IPS-18a (cell line): ENCODE results near the gene DENND2A.
"Not testable (repeated sequence)": the region's sequence is repeated elsewhere in the genome, so short reads cannot be mapped to it uniquely, and the experiment has no call there.

ENCODE experiments used
- H3K27ac ChIP-seq: one replicate; pipeline ENCODE4 v1.5.1; 2013; ENCODE audit warnings: low read length
- H3K27me3 ChIP-seq: one replicate; pipeline ENCODE4 v1.6.1; 2013; ENCODE audit warnings: mild to moderate bottlenecking, low read length; ENCODE audit not compliant: control insufficient read depth, insufficient read depth
- H3K36me3 ChIP-seq: one replicate; pipeline ENCODE4 v1.6.1; 2013; ENCODE audit warnings: low read depth, low read length; ENCODE audit not compliant: control insufficient read depth
- H3K4me1 ChIP-seq: one replicate; pipeline ENCODE4 v1.6.1; 2013; ENCODE audit warnings: low read depth, low read length; ENCODE audit not compliant: control insufficient read depth
- H3K4me3 ChIP-seq: one replicate; pipeline ENCODE4 v1.5.1; 2013; ENCODE audit warnings: low read length
- H3K9ac ChIP-seq: one replicate; pipeline ENCODE4 v1.6.1; 2013; ENCODE audit warnings: mild to moderate bottlenecking, low read length, moderate library complexity
- H3K9me3 ChIP-seq: one replicate; pipeline ENCODE4 v1.6.1; 2013; ENCODE audit warnings: low read depth, low read length; ENCODE audit not compliant: control insufficient read depth

The DENND2A gene

DNA sequence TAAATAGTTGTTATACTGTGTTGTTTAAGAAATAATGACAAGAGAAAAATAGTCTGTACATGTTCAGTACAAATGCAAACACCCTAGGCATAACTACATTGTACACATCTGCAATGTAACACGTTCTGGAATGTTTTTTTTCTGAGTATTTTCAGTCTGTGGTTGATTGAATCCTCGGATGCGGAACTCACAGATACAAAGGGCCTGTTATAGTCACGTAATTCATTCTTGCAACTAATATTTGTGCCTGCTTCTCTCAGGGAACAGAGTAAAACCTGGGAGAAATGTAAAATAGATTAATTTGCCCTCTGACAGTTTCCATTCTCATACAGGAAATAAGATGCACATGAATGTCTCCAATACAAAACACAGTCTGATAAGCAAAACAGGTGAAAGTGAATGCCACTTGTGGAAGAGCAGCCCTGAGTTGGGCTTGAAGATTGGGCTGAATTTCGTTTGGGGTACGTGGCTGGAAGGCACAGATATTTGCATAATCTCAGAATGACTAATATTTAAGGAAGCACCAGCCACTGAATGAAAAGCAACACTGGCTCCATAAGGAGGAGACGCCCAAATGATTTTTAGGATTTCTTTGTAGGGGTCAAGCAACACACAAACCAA is 19.1 kb downstream of the DENND2A start:
- Histone ChIP-seq H3K9ac (no peak overlapping the region), H3K36me3 (no peaks in the 10 kb centered on the region), H3K27ac (no peak overlapping the region), H3K4me1 (peaks cover 8% of the 10 kb centered on the region), H3K27me3 (no peaks in the 10 kb centered on the region), H3K9me3 (no peaks in the 10 kb centered on the region), H3K4me3 (no peak overlapping the region)

DNA sequence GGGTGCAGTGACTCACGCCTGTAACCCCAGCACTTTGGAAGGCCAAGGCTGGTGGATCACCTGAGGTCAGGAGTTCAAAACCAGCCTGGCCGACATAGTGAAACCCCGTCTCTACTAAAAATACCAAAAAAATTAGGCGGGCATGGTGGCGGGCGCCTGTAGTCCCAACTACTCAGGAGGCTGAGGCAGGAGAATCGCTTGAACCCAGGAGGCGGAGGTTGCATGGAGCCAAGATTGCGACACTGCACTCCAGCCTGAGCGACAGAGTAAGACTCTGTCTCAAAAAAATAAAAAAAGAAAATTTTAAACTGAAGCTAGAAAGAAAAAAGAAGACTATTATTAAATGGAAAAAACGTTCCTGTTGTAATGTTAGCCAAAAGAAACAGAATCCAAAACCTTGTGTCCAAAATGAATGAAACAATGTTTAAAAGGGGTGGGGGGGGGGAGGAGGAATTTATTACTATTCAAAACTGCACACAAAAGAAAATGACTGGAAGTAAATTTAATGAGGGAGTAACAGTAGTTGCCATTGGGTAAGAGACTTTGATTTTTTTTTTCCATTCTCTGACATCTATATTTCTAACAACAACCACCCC is 20.6 kb downstream of the DENND2A start:
- H3K27ac ChIP-seq, H3K36me3 ChIP-seq: not testable (repeated sequence)

DNA sequence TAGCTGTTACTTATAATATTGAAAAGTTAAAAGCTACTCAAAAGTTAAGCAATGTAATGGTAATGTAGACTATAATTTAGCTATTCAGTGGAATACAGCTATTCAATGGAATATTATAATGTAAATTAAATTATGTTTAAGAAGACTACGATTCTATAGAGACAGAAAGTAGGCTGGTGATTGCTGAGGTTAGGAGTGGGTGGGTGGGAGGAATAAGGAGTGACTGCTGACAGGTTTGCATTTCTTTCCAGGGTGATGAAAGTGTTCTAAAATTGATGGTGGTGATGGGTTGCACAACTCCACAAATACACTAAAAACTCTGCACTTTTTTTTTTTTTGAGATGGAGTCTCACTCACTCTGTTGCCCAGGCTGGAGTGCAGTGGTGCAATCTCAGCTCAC is 21.4 kb downstream of the DENND2A start:
- H3K9me3 ChIP-seq: no peaks in the 10 kb centered on the region
- H3K36me3 ChIP-seq: no peaks in the 10 kb centered on the region
- H3K27ac ChIP-seq: no peak overlapping the region
- H3K27me3 ChIP-seq: no peaks in the 10 kb centered on the region
- H3K4me3 ChIP-seq: no peak overlapping the region
- no peak overlapping the region for H3K9ac ChIP-seq
- H3K4me1 ChIP-seq: no peaks in the 10 kb centered on the region

More for the DNA sequence above, 20.6 kb downstream of the DENND2A start:
- H3K4me1 ChIP-seq, H3K4me3 ChIP-seq, H3K9ac ChIP-seq, H3K27me3 ChIP-seq, H3K9me3 ChIP-seq: not testable (repeated sequence)

DNA sequence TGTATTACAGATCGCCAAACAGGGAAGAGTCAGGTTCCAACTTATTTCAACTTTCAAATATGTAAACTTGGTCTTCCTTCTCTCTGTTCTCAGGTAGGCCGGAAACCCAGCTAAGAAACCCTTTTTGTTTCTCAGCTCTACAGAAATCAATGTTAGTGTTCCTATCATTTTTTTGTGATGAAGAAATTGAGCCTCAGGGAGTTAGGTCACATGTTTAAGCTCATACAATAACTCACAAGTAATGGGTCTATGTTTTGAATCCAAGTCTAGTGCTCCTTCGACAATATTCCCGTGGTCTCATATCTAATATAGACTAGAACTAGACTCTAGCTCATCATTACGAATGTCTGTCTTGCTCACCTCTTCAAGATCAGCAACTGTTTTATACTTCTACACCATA is 22.3 kb downstream of the DENND2A start:
- Histone ChIP-seq H3K27me3 (no peaks in the 10 kb centered on the region), H3K27ac (no peak overlapping the region), H3K9me3 (no peaks in the 10 kb centered on the region), H3K36me3 (no peaks in the 10 kb centered on the region), H3K9ac (no peak overlapping the region), H3K4me3 (no peak overlapping the region), H3K4me1 (no peaks in the 10 kb centered on the region)

DNA sequence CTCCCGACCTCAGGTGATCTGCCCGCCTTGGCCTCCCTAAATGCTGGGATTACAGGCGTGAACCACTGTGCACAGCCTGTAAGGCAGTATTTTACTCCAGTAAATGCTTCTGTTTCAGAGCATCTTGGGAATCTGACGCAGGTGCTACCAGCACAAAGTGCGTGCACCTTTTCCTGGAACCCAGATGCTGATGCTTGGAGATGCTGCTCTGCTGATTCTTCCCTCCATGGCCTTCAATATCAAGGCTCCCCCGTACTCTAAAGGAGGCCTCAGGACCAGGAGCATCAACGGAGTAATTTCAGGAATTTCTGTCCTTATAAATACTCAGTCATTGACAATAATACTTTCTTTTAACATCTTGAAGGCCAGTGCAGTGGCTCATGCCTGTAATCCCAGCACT is 23.5 kb downstream of the DENND2A start:
- no peak overlapping the region for H3K9ac ChIP-seq
- no peaks in the 10 kb centered on the region for H3K9me3 ChIP-seq
- H3K27me3 ChIP-seq: no peaks in the 10 kb centered on the region
- H3K4me3 ChIP-seq: no peak overlapping the region
- H3K4me1 ChIP-seq: no peaks in the 10 kb centered on the region
- no peak overlapping the region for H3K27ac ChIP-seq
- H3K36me3 ChIP-seq: no peaks in the 10 kb centered on the region

DNA sequence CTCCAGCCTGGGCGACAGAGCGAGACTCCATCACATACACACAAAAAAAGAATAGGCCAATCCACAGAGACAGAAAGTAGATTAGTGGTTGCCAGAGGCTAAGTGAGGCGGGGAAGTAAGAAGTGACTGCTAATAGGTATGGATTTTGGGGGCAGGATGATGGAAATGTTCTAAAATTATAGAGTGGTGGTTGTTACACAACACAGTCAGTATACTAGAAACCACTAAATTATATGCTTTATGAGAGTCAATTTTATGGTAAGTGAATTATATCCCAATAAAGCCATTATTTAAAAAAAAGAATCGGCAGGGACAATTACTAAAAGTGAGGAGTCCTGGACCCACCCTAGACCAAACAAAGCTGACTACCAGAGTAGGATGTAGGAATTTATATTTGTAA is 24.3 kb downstream of the DENND2A start:
- H3K4me1 ChIP-seq: no peaks in the 10 kb centered on the region
- no peak overlapping the region for H3K9ac ChIP-seq

DNA sequence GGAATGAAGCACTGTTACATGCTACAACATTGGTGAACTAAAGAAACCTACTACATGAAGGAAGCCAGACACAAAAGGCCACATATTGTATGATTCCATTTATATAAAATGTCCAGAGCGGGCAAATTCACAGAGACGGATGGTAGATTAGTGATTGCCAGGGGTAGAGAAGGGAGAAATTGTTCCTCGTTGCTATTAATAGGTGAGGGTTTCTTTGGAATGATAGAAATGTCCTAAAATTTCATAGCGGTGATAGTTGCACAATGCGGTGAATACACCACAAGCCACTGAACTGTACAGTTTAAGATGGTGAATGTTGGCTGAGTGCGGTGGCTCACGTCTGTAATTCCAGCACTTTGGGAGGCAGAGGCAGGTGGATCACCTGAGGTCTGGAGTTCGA is 29.0 kb downstream of the DENND2A start:
- no peaks in the 10 kb centered on the region for H3K27me3 ChIP-seq
- no peak overlapping the region for H3K27ac ChIP-seq
- no peak overlapping the region for H3K4me3 ChIP-seq
- H3K9ac ChIP-seq: no peak overlapping the region
- H3K9me3 ChIP-seq: no peaks in the 10 kb centered on the region
- no peaks in the 10 kb centered on the region for H3K36me3 ChIP-seq
- no peaks in the 10 kb centered on the region for H3K4me1 ChIP-seq

More for the DNA sequence above, 24.3 kb downstream of the DENND2A start:
- H3K4me3 ChIP-seq: no peak overlapping the region
- H3K36me3 ChIP-seq: no peaks in the 10 kb centered on the region
- no peaks in the 10 kb centered on the region for H3K9me3 ChIP-seq
- H3K27me3 ChIP-seq: no peaks in the 10 kb centered on the region
- H3K27ac ChIP-seq: no peak overlapping the region

DNA sequence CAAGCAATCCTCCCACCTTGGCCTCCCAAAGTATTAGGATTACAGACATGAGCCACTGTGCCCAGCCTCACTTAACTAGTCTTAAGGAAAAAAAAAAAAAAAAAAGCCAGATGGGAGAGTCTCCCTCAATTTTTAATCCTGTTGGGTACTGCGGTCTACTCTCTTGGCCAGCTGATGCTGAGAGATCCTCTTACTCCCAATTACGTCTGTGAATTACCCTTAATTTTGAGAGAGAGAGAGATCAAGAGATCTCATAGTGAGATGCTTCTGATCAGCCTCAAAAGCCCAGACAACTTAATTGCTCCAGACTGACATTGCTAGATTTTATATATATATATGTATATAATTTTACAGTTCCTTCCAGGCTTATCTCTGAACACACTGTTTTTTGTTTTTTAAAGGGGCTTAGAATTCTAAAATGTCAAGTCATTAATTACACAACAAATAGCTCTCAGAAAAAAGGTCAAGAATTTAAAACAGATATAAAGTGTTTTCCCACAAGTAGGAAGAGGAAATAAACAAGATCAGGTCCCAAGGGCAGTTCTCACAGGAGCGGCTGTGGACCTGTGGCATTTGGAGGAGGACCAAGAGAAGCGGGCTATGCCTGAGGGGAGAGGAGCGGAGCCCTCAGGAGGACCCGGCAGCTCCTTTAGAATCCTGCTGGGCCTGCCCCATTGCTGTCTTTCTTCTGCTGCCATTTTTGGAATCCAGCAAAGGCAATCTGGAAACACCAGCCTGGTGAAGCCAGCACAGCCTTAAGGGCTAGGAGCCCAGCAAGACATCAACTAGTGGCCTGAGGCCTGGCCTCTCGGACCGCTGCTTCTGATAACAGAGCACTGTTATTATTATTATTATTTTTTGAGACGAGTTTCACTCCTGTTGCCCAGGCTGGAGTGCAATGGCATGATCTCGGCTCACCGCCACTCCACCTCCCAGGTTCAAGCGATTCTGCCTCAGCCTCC is 30.1 kb downstream of the DENND2A start:
- no peaks in the 10 kb centered on the region for H3K9me3 ChIP-seq
- no peak overlapping the region for H3K27ac ChIP-seq
- H3K4me1 ChIP-seq: no peaks in the 10 kb centered on the region
- no peaks in the 10 kb centered on the region for H3K27me3 ChIP-seq
- H3K36me3 ChIP-seq: no peaks in the 10 kb centered on the region
- no peak overlapping the region for H3K4me3 ChIP-seq
- no peak overlapping the region for H3K9ac ChIP-seq

DNA sequence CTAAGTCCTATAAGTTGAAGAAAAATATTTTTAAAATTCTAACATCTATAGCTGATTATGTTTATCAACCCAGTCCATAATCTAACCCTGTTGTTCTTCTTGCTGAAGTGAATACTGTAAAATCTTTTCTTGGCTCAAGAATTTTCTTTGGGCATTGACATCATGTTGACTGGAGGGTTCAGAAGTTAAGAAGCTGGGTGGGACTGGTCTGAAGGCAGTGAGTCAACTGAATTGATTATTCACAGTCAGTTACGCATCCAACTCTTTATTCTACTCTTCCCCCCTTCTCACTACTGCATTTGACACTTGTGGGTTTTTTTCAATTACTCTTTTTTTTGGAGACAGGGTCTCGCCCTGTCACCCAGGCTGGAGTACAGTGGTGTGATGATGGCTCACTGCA is 31.0 kb downstream of the DENND2A start:
- no peaks in the 10 kb centered on the region for H3K27me3 ChIP-seq
- no peaks in the 10 kb centered on the region for H3K4me1 ChIP-seq
- H3K27ac ChIP-seq: no peak overlapping the region
- no peak overlapping the region for H3K9ac ChIP-seq
- H3K36me3 ChIP-seq: no peaks in the 10 kb centered on the region
- H3K4me3 ChIP-seq: no peak overlapping the region
- no peaks in the 10 kb centered on the region for H3K9me3 ChIP-seq

DNA sequence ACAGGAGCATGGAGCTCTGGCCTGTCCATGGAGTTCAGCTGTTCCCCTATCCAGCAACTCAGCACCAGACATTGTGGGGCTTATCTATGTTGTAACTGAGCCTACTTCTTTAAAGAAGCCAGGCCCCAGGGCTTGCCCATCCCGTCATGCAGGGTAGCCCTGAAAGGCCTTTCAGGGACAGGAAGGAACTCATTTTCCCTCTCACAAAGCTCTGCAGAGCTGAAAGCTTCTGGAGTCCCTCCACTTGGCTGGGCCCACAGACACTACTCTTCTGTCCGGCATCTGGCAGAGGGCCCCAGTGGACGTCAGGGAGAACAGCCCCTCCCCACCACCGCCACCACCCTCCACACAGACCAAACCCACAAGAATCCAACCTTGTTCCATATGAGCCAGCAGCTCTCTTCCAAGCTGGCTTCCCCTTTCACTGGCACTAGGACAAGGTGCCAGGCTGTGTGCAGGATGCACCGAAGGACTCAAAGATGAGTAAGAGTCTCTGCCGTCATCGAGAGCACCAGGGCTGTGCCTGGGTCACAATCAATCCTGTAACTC is 33.1 kb downstream of the DENND2A start:
- H3K27ac ChIP-seq: no peak overlapping the region
- H3K36me3 ChIP-seq: no peaks in the 10 kb centered on the region
- H3K9me3 ChIP-seq: no peaks in the 10 kb centered on the region
- no peaks in the 10 kb centered on the region for H3K4me1 ChIP-seq
- H3K27me3 ChIP-seq: no peaks in the 10 kb centered on the region
- no peak overlapping the region for H3K4me3 ChIP-seq
- no peak overlapping the region for H3K9ac ChIP-seq

DNA sequence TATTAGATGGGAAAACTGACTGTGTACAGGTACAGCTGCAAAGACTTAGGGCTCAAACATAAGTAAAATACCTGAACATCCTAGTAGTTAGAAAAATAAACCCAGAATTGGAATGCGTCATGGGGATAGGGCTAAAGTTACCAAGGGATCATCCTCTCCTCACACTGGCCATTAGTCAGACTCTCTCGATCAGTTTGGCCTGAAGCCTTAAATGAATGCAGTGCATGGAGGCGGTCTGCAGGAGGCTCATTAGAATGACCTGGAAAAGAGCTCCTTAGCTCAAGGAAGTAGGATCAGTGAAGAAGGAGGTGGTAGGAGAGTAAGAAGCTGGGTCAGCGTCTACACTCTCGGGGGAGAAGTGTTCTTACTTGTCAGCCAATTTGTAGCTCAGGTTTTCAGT is 35.3 kb downstream of the DENND2A start:
- Histone ChIP-seq H3K27ac (no peak overlapping the region), H3K4me3 (no peak overlapping the region), H3K27me3 (no peaks in the 10 kb centered on the region), H3K9me3 (no peaks in the 10 kb centered on the region), H3K9ac (no peak overlapping the region), H3K36me3 (no peaks in the 10 kb centered on the region), H3K4me1 (no peaks in the 10 kb centered on the region)
